Caki2 (cell line): ENCODE data around the gene FGF8. TPM values are rescaled to one million over a fixed set of nuclear protein-coding genes. Genes with fewer than 3 reads are reported as not detected.

Experiments
- DNase-seq: peaks from one replicate; pipeline ENCODE4 v3.0.0-alpha.2; 2015; ENCODE audit warnings: low read depth
- in situ Hi-C: cut with HindIII; loops from 2 replicates; pipeline ENCODE4 v1.10.0; 2016; ENCODE audit warnings: low sequenced_read_pairs, low pct_unique_long_range_greater_than_20kb, mixed read lengths
- total RNA-seq: library from RNA; depleted of rRNA; stranded (reverse); fragments of >200 nt; shearing (Covaris generic); gene quantifications from 2 replicates; pipeline ENCODE4 v1.2.3, GENCODE V29; 2014; ENCODE audit warnings: low replicate concordance

FGF8 gene
- total RNA-seq, 1 experiment from 2014 or later: not detected

GRCh38 chr10:101783736-101784118 lies 7.8 kb upstream of the FGF8 start:
- in situ Hi-C loops: no loop called here
- DNase-seq: no peak

GRCh38 chr10:101782811-101783735 lies 7.2 kb upstream of the FGF8 start, which contains the start of gene NPM3:
TSS of gene NPM3 (minus strand) at chr10:101783446. CDS start at chr10:101783390, 56 bp downstream.
- in situ Hi-C loops: no loop called here
- peak; percentile 72 for DNase-seq

DNA sequence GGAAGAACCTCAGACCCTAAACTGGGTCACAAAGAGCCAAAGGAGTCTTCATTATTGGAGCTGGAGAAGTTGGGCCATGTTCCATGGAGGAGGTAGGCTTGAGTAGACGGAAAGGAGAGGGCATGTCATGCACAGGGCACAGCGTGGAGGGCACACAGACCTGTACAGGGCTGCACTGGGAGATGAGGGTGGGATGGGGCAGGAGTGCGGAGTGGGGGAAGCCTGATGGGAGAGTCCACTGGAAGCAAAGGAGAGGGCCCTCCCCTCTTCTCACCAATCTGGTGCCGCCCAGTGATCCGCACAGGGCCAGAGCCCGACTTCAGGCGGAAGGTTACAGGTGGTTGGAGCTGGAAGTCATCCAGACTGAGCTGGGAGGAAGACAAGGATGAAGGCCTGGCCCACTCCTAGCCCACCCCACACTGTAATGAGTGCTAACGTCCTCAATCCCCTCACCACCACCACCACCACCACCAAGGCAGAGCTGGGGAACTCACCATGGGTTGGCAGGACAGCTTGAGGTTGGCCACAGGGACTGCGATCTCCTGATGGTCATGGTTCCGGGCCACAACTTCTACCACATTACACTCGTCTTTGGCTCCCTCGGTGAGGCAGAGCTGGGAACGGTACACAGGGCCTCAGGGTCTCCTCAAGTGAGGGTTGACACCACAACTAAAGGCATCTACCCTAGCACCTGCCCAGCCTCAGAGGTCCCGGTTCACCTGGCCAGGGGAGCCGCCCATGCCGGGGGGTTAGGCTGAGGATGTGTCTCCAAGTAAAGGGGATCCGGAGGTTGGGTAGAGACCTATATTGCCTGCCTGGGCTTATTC lies 6.3 kb upstream of the FGF8 start:
- in situ Hi-C loops: no loop called here
- no peak for DNase-seq

DNA sequence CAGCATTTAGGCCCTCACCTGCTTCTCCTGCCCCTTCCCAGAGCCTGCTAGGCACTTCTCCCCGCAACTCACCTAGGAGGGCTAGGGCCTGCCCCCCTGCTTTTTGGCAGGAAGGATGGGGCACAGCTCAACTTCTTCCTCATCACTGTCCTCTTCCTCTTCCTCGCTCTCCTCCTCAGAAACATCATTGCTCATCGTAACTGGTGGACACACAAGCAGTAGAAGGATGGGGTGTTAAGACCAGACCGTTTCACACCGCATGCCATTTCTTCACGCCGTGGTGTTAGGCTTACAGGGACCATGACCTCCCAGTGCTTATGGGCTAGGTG lies 5.7 kb upstream of the FGF8 start:
- no peak for DNase-seq
- in situ Hi-C loops: no loop called here

DNA sequence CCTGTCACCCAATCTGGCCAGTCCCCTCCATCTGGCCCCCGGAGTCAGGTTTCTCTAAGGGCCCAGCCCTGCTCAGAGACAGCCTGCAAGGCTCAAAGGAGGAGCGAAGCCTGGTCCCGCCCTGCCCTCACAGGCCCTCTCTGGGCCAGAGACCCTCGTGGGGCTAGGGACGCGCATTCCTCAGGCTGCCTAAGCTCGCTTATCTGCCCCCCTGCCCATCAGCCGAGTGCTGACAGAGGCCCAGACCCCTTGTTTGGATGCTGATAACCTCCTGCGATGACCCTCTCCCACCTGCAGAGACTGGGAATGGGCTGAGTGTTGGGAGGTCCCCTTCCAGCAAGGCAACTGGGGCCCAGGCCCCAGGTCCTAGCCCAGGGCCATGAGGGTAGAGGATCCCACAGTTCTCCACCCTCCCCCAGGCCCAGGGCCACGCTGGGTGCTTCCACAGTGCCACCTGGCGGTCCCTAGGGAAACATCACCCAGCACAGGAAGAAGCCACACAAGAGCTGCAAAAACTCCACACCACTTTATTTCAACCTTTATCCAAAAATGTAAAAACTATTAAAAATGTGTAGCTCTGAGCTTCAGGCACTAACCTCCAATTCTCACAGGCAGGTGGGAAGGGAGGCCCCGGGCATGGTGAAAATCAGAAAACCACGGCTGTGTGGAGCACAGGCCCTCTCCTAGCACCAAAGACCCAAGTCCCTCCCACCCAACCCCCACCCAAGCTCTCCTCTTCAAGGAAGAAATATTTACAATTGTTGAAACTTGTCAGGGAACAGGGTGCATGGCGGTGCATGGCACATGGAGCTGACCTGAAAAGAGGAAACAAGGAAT lies 5.1 kb upstream of the FGF8 start:
- DNase-seq: peak; percentile 39
- in situ Hi-C loops: no loop called here

DNA sequence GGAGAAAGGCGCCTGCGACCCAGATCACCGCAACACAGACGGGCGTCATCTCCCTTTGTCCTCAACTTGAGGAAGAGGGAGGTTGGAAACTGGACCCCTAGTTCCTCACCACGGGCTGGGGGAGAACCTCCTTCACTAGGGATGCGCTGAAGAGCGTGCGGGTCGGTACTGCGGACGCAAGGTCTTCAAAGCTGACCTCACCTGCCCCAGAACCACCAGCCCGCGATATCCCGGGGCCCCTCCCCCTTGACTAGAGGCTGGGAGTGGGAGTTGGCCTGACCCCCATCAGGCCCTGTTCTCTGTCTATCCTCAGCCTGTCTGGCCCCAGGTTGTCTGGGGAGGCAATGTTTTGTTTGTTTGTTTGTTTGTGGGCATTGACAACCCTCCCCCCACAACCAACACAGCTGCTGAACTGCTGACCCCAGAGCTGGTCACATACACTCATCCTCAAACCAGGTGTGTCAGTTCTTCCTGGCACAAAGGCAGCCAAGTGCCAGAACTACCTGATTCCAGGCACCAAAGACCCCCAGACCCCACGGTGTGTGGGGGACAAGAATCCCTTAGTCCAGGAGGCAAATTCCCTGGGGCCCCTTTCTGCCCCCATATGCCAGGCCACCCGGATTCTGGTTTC lies 4.4 kb upstream of the FGF8 start:
- in situ Hi-C loops: no loop called here
- no peak for DNase-seq

DNA sequence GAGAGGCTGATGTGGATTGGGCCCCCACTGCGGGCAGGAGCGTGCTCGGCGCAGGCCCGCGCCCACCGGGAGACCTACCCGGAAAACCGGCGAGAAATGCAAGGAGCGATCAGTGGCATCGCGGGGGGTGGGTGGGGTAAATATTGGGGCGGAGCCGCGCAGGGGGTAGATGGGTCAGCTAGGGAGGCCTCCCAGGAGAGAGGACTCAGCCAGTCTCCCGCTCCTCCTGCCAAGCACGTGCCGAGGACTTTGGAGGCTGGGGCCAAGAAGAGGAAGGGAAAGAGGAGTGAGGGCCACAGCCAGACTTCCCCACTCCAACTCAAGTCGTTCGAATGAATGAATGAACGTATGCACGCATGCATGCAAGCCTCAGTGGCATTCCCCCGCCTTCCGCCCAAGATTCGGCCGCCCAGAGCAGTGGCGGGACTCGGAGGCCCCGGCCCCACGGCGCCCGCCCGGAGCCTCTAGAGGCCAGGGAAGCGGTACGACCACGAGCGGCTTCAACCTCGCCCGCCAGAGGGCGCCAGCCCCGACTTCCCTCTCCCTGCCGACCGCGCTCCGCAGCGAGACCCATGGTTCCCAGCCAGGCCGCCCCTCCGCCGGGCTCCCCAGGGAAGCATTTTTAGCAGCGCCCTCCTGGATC lies 3.8 kb upstream of the FGF8 start:
- in situ Hi-C loops: no loop called here
- peak; percentile 31 for DNase-seq

DNA sequence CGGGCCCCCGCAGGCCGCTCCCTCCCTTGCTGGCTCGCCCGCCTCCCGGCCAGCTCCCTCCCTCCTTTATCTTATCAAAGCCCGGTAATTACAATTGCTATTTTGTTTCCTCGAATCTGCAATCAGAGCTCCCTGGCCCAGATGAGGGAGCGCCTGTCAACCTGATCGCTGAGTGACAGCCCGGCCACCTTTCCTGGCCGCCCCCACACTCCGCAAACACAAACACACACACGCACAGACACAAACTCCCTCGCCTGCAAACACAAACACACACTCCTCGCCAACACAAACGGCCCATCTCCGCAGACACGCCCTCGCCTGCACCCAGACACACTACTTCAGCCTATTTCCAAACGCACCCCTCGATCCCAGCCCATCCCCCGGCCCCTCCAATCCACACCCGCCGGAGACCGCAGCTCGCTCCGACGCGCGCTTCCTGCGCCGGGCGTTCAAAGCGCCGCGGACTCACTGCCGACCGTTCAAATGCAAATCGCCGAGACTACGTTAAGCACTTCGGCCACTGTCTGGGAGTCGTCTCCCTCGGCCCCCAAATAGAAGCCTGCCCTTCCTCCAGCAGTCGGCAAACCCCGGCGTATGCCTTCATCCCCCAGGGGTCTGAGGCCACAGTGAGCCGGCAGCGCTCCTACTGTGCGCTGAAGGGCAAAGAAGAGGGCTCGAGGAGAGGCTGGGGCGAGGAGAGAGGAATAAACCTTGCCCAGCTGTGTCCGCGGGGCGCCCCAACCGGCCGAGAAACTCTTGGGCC lies 3.0 kb upstream of the FGF8 start:
- in situ Hi-C loops: no loop called here
- DNase-seq: no peak

GRCh38 chr10:101778151-101778780 lies 2.4 kb upstream of the FGF8 start:
- no peak for DNase-seq
- in situ Hi-C loops: no loop called here

GRCh38 chr10:101777619-101778145 lies 1.8 kb upstream of the FGF8 start:
- in situ Hi-C loops: no loop called here
- DNase-seq: no peak

GRCh38 chr10:101776161-101776817 lies 375 bp upstream of the FGF8 start:
- in situ Hi-C loops: no loop called here
- no peak for DNase-seq

GRCh38 chr10:101774589-101775272 lies 1.2 kb downstream of the FGF8 start:
- DNase-seq: no peak
- in situ Hi-C loops: no loop called here

DNA sequence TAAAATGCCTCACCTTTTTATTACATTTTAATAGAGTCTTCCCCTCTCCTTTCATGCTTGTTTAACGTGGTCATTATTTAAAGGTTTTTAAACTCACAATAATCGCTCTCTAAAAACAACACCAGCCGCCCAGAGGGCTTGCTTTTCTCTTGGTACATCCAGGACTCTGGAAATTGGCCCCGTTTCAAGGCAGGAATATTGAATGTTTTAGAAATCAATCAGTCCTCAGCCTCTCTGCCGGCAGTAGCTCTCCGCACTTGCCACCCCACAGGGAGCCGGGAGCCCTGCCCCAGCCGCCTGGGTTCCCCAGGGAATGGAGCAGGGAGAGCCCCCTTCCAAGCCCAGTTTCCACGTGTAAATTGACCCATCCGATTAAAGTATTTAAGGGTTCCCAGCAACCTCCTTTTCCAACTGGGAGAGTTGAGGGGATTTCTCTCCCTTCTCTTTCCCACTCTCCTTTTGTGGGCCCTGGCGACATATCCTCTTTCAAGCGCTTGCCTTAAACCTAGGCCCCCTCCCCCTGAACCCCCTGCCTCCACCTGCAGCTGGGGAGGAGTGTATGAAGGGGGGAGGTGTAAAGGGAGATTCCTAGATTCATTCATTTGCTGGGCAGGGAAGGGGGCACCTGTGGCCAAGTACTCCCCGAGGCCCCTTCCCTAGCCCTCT lies 1.9 kb downstream of the FGF8 start:
- no peak for DNase-seq
- in situ Hi-C loops: no loop called here

DNA sequence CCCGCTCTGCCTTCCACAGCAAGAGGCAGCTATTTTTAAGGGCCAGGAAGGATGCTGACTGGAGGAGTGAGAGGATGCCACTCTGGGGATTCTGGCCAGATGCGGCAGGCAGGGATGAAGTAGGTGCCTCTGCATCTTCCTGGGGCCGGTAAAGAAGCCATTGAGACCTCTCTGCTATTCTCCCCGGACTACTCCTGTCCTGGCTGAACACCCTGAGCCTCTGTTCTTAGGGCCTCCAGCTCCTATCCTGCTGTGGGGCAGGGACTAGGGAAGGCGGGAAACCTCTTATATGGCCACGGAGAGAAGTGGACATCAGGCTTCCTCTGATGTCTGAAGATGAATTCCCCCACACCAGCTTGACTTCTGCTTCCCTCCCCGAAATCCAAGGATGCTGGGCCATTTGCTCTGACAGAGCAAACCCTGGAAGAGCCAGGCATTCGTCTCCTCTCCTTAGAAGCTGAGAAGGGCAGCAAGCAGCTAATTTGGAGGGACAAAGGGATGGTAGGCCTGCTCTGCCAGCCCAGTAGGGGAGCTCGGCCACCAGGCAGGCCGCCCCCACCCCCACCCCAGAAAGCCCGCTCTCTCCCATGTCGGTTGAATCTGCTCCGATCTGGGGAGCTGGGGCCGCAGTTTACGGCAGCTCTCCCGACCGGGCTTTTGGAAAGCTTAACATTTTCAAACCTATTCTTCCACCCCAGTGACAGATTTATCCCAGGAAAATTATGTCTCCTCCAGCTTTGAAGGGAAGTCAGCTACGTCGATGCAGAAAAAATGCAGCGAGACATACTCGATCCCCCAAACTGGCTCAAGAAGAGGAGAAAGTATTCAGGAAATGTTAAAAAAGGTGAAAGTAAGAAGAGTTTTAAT lies 2.8 kb downstream of the FGF8 start:
- in situ Hi-C loops: no loop called here
- DNase-seq: no peak
